Neural progenitor cell (in vitro differentiated cells): ENCODE results near the gene TRIP12. TPM values are rescaled to one million over a fixed set of nuclear protein-coding genes. Genes with fewer than 3 reads are reported as not detected.
"Not testable (repeated sequence)": the region's sequence is repeated elsewhere in the genome, so short reads cannot be mapped to it uniquely, and the experiment has no call there.

Experiments used
- DNase-seq: peaks from one replicate; pipeline ENCODE4 v3.0.0-alpha.2; 2016; ENCODE audit warnings: low spot score
- H2AFZ ChIP-seq: fragments of 200-600 bp; sonication (generic); replicated peaks from 2 replicates; pipeline ENCODE4 v1.6.1; 2016; ENCODE audit warnings: antibody characterized with exemption
- H3F3A ChIP-seq: fragments of 200-600 bp; sonication (generic); 2 replicates; pipeline ENCODE4 v1.6.1; 2016; ENCODE audit warnings: antibody characterized with exemption, low read depth
- H3K27ac ChIP-seq: fragments of 200-600 bp; sonication (generic); 2 replicates; pipeline ENCODE4 v1.5.1; 2016; ENCODE audit warnings: mild to moderate bottlenecking
- H3K27me3 ChIP-seq: fragments of 200-600 bp; sonication (generic); 2 replicates; pipeline ENCODE4 v1.6.1; 2016; ENCODE audit warnings: mild to moderate bottlenecking, moderate library complexity
- H3K36me3 ChIP-seq: fragments of 200-600 bp; sonication (generic); 2 replicates; pipeline ENCODE4 v1.5.1; 2016
- H3K4me1 ChIP-seq: fragments of 200-600 bp; sonication (generic); 2 replicates; pipeline ENCODE4 v1.6.1; 2016; ENCODE audit warnings: mixed run types
- H3K4me2 ChIP-seq: fragments of 200-600 bp; sonication (generic); 2 replicates; pipeline ENCODE4 v1.6.1; 2016
- H3K4me3 ChIP-seq: fragments of 200-600 bp; sonication (generic); 2 replicates; pipeline ENCODE4 v1.5.1; 2016
- H3K79me2 ChIP-seq: fragments of 200-600 bp; sonication (generic); 2 replicates; pipeline ENCODE4 v1.6.1; 2016; ENCODE audit warnings: low read depth
- H3K9ac ChIP-seq: fragments of 200-600 bp; sonication (generic); 2 replicates; pipeline ENCODE4 v1.6.1; 2016
- H3K9me3 ChIP-seq: fragments of 200-600 bp; sonication (generic); 2 replicates; pipeline ENCODE4 v1.5.1; 2016; ENCODE audit warnings: low read depth
- H4K20me1 ChIP-seq: fragments of 200-600 bp; sonication (generic); 2 replicates; pipeline ENCODE4 v1.6.1; 2016; ENCODE audit warnings: low read depth
- H3K27ac Mint-ChIP-seq: 3 replicates; pipeline ENCODE4 v1.8.0; 2021; ENCODE audit warnings: mixed read lengths
- H3K27me3 Mint-ChIP-seq: 2 replicates; pipeline ENCODE4 v1.8.0; 2022; ENCODE audit warnings: low read depth, mild to moderate bottlenecking, inconsistent platforms, moderate library complexity, mixed read lengths; ENCODE audit not compliant: insufficient read depth
- H3K36me3 Mint-ChIP-seq: 3 replicates; pipeline ENCODE4 v1.8.0; 2021; ENCODE audit warnings: mixed read lengths
- H3K4me1 Mint-ChIP-seq: 3 replicates; pipeline ENCODE4 v1.8.0; 2021; ENCODE audit warnings: mixed read lengths
- H3K4me3 Mint-ChIP-seq: 3 replicates; pipeline ENCODE4 v1.8.0; 2021; ENCODE audit warnings: mild to moderate bottlenecking, moderate library complexity, mixed read lengths
- H3K9me3 Mint-ChIP-seq: 3 replicates; pipeline ENCODE4 v1.8.0; 2020; ENCODE audit warnings: mixed read lengths
- EZH2 ChIP-seq: fragments of 200-600 bp; sonication (generic); IDR thresholded peaks from 2 replicates; pipeline ENCODE4 v1.6.1; 2017; ENCODE audit warnings: antibody characterized with exemption, mild to moderate bottlenecking, moderate library complexity
- EZH2phosphoT487 ChIP-seq: fragments of 200-600 bp; sonication (generic); IDR thresholded peaks from 2 replicates; pipeline ENCODE4 v1.6.1; 2017; ENCODE audit warnings: antibody characterized with exemption
- total RNA-seq: library from RNA; depleted of rRNA; stranded (reverse); fragments of >200 nt; gene quantifications from 2 replicates; pipeline ENCODE4 v1.2.3, GENCODE V29; 2015; ENCODE audit warnings: low replicate concordance
- TF ChIP-seq, protein P1 (sequence below): fragments of 200-600 bp; sonication (generic); IDR thresholded peaks from 2 replicates; pipeline ENCODE4 v1.5.1; 2017; ENCODE audit warnings: antibody characterized with exemption, mild to moderate bottlenecking

The TRIP12 gene
- total RNA-seq, 1 donor from 2014 or later: 157 TPM

DNA sequence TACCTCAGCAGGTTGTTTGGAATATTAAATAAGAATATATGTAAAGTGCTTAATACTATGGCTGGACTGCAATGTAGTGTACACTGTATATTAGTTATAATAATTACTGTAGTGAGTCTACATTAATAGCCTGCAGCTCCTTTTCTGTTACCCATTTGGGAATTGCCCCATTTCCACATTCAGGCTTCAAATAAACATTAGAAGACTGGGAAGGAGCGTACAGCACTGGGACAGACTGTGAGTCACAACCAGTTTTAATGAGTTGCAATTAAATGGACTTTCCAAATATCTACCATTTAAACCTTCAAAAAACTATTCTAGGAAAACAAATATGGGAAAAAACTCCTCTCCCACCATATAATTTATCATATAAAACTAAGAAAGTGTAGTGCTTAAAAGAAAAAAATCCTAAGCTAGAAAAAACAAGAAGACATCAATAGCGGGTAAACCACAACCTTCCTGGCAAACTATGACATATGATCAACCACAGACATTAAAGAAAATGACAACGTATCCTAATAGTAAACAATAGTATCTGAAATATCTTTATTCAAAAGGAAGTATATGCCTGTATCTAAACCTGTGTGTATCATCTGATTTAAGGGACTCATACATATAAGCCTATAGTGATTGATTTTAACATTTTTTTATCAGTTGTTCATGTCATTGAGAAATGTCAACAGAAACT is 86.1 kb downstream of the TRIP12 start:
- no peaks in the 10 kb centered on the region for H3F3A ChIP-seq
- no peaks in the 10 kb centered on the region for H3K4me1 ChIP-seq
- H3K9ac ChIP-seq: no peak overlapping the region
- no peak overlapping the region for H3K27ac Mint-ChIP-seq
- H3K4me2 ChIP-seq: no peak overlapping the region
- H3K4me3 ChIP-seq: no peak overlapping the region
- peaks cover 8% of the 10 kb centered on the region for H3K36me3 ChIP-seq
- H3K4me3 Mint-ChIP-seq: no peak overlapping the region
- H3K27me3 ChIP-seq: no peaks in the 10 kb centered on the region
- no peaks in the 10 kb centered on the region for H3K4me1 Mint-ChIP-seq
- no peak overlapping the region for H2AFZ ChIP-seq
- H3K36me3 Mint-ChIP-seq: peaks cover 9% of the 10 kb centered on the region
- peaks cover 10% of the 10 kb centered on the region for H4K20me1 ChIP-seq
- no peaks in the 10 kb centered on the region for H3K27me3 Mint-ChIP-seq
- no peaks in the 10 kb centered on the region for H3K9me3 Mint-ChIP-seq
- TF ChIP-seq EZH2phosphoT487 (no peak), EZH2 (no peak)
- TF ChIP-seq, protein P1, sequence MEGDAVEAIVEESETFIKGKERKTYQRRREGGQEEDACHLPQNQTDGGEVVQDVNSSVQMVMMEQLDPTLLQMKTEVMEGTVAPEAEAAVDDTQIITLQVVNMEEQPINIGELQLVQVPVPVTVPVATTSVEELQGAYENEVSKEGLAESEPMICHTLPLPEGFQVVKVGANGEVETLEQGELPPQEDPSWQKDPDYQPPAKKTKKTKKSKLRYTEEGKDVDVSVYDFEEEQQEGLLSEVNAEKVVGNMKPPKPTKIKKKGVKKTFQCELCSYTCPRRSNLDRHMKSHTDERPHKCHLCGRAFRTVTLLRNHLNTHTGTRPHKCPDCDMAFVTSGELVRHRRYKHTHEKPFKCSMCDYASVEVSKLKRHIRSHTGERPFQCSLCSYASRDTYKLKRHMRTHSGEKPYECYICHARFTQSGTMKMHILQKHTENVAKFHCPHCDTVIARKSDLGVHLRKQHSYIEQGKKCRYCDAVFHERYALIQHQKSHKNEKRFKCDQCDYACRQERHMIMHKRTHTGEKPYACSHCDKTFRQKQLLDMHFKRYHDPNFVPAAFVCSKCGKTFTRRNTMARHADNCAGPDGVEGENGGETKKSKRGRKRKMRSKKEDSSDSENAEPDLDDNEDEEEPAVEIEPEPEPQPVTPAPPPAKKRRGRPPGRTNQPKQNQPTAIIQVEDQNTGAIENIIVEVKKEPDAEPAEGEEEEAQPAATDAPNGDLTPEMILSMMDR: no peak
- DNase-seq: no peak
- peaks cover 34% of the 10 kb centered on the region for H3K79me2 ChIP-seq
- no peaks in the 10 kb centered on the region for H3K9me3 ChIP-seq
- H3K27ac ChIP-seq: no peak overlapping the region

DNA sequence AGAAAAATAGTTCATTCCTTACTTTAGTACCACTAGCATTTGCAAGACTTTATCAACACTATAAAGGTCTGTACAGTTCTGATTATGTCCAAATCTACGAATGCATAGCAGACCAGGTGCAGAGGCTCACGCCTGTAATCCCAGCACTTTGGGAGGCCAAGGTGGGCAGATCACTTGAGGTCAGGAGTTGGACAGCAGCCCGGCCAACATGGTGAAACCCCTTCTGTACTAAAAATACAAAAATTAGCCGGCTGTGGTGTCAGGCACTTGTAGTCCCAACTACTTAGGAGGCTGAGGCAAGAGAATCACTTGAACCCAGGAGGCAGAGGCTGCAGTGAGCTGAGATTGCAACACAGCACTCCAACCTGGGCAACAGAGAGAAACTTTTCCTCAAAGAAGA is 87.4 kb downstream of the TRIP12 start:
- H3K4me3 ChIP-seq, H3K27ac ChIP-seq, H3K4me1 ChIP-seq, H3K4me3 Mint-ChIP-seq, H3F3A ChIP-seq, H3K9me3 ChIP-seq, DNase-seq, H3K4me2 ChIP-seq, H2AFZ ChIP-seq, H3K9me3 Mint-ChIP-seq, H3K27ac Mint-ChIP-seq, H3K27me3 ChIP-seq, H3K27me3 Mint-ChIP-seq, H3K36me3 ChIP-seq, H3K4me1 Mint-ChIP-seq, H3K9ac ChIP-seq, H3K36me3 Mint-ChIP-seq: not testable (repeated sequence)
- peaks cover 34% of the 10 kb centered on the region for H3K79me2 ChIP-seq
- H4K20me1 ChIP-seq: peaks cover 10% of the 10 kb centered on the region

DNA sequence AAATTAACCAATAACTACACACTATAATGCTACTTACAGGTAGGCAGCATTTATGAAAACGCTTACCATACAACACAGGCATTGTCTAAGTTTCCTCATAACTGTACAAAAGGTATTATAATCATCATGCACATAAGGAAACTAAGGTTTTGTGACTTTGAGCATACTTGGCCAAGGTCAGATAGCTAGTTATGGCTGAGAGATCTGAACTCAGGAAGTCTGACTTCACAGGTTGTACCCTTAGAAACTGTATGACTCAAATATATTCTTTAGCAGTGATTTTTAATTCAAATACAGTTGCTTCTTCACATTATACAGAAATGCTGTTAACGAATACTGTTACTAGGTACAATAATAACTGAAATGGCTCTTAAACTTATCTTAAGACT is 89.3 kb downstream of the TRIP12 start:
- no peaks in the 10 kb centered on the region for H3K9me3 ChIP-seq
- no peaks in the 10 kb centered on the region for H3K27me3 ChIP-seq
- peaks cover 8% of the 10 kb centered on the region for H3K36me3 ChIP-seq
- DNase-seq: no peak
- Mint-ChIP-seq H3K9me3 (no peaks in the 10 kb centered on the region), H3K4me1 (no peaks in the 10 kb centered on the region), H3K27ac (no peak overlapping the region), H3K36me3 (peaks cover 13% of the 10 kb centered on the region), H3K27me3 (no peaks in the 10 kb centered on the region), H3K4me3 (no peak overlapping the region)
- no peak overlapping the region for H3K9ac ChIP-seq
- H3K4me1 ChIP-seq: no peaks in the 10 kb centered on the region
- no peak overlapping the region for H3K4me3 ChIP-seq
- no peak overlapping the region for H3K27ac ChIP-seq
- H3K79me2 ChIP-seq: peaks cover 29% of the 10 kb centered on the region
- TF ChIP-seq, protein P1: no peak
- no peak for TF ChIP-seq EZH2
- TF ChIP-seq EZH2phosphoT487: no peak
- no peak overlapping the region for H2AFZ ChIP-seq
- H3K4me2 ChIP-seq: no peak overlapping the region
- no peaks in the 10 kb centered on the region for H3F3A ChIP-seq
- H4K20me1 ChIP-seq: peaks cover 10% of the 10 kb centered on the region

DNA sequence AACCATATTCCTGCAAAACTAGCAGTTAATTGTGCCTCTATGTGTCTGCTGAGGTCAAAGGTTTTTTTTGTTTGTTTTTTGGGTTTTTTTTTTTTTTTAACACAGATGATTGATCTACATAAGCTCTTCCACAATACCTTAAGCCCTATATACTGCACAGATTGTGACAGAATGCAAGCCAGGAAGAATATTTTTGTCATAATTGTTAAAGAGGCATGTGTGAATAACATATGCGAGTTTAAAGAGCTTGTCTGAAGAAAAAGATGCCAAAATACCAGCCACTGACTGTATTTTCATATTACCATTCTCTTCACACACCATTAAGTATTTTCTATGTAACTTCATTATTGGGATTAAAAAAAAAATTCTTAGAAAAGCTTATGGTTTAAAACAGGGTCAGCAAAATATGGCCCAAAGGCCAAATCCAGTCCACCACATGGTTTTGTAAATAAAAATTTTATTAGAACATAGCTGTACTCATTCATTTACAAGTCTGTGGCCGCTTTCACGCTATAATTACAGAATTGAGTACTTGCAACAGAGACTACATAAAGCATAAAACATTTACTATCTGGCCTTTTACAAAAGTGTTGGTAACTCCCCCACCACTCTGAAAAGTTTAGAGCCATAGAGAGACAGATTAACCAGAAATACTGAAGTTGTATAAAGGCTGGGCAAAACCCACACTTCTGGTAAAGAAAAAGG is 89.9 kb downstream of the TRIP12 start:
- Histone ChIP-seq H2AFZ (no peak overlapping the region), H4K20me1 (peaks cover 10% of the 10 kb centered on the region), H3K79me2 (peaks cover 26% of the 10 kb centered on the region), H3K4me1 (no peaks in the 10 kb centered on the region), H3K36me3 (peaks cover 8% of the 10 kb centered on the region), H3K27ac (no peak overlapping the region), H3K27me3 (no peaks in the 10 kb centered on the region), H3K4me3 (no peak overlapping the region), H3F3A (no peaks in the 10 kb centered on the region), H3K9ac (no peak overlapping the region), H3K4me2 (no peak overlapping the region), H3K9me3 (no peaks in the 10 kb centered on the region)
- H3K36me3 Mint-ChIP-seq: peaks cover 13% of the 10 kb centered on the region
- TF ChIP-seq EZH2: no peak
- no peak for TF ChIP-seq EZH2phosphoT487
- TF ChIP-seq, protein P1: no peak
- H3K27me3 Mint-ChIP-seq: no peaks in the 10 kb centered on the region
- H3K9me3 Mint-ChIP-seq: no peaks in the 10 kb centered on the region
- no peak overlapping the region for H3K27ac Mint-ChIP-seq
- DNase-seq: no peak
- H3K4me3 Mint-ChIP-seq: no peak overlapping the region
- no peaks in the 10 kb centered on the region for H3K4me1 Mint-ChIP-seq
